HG03039 (cell line): ENCODE data around the gene PDE6D.
"Not testable (repeated sequence)": the region's sequence is repeated elsewhere in the genome, so short reads cannot be mapped to it uniquely, and the experiment has no call there.

Source experiments
- ATAC-seq: cut with Tn5 transposase; IDR thresholded peaks from one replicate; pipeline ENCODE4 v1.9.1; 2021; ENCODE audit warnings: mild to moderate bottlenecking, moderate library complexity; ENCODE audit not compliant: unreplicated experiment

The PDE6D gene

GRCh38 chr2:231780123-231780908, 766 bp downstream of the PDE6D start:
- no peak for ATAC-seq

DNA sequence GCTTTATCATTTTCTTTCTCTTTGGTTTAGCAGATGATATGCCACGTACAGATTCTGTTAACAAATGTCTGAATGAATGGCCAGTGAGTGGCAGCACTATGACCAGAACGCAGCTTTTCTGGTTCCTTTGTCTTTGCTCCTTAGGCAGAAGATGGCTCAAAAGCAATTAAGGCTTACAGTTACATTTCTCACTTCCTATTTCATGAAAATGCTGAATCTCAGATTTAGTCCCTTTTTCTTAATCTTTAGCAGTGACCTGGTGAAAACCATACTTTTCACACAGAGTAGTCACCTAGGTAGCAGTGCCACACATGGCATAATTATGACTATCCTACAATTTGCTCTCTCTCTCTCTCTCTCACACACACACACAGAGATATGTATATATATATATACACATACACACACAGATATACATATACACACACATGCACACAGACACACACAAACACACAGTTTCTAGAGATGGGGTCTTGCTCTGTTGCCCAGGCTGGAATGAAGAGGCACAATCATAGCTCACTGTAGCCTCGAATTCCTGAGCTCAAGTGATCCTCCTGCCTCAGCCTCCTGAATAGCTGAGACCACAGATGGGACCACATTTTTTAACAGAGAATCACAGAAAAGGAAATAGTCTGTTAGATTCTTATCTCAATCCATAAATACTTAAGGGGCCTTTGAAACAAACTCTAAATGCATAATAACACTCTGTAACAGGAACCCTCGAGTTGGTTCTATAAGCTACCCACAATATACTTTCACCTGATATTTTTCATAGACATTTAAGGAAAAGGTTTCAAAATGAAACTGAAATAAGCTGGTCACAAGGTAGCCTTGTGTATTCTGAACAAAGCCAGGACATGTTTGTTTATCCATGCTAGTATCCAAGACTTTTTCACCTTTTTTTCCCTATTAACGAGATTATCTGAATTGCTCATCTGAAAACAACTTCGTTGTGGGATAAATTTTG, 11.6 kb downstream of the PDE6D start:
- no peak for ATAC-seq

- no peak for ATAC-seq
Observed at GRCh38 chr2:231765496-231765929, 15.6 kb downstream of the PDE6D start.

- ATAC-seq, result no peak
Observed at GRCh38 chr2:231764760-231765159, 16.3 kb downstream of the PDE6D start.

DNA sequence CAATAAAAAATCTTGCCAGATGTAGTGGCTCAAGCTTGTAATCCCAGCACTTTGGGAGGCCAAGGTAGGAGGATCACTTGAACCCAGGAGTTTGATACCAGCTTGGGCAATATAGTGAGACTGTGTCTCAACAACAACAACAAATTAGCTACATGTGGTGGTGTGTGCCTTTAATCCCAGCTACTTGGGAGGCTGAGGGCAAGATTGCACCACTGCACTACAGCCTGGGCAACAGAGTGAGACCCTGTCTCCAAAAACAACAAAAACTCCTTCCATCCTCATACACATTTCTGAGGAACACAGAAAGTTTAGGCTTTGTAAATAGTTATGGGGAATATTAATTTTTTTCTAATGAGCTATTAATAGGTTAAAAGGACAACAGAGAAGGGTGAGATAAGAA, 17.0 kb downstream of the PDE6D start:
- ATAC-seq, result no peak

GRCh38 chr2:231761735-231762134, 19.3 kb downstream of the PDE6D start:
- ATAC-seq, result no peak

- no peak for ATAC-seq
Observed at GRCh38 chr2:231752061-231752460, 29.0 kb downstream of the PDE6D start.

- no peak for ATAC-seq
Observed at GRCh38 chr2:231751042-231751815, 29.9 kb downstream of the PDE6D start.

DNA sequence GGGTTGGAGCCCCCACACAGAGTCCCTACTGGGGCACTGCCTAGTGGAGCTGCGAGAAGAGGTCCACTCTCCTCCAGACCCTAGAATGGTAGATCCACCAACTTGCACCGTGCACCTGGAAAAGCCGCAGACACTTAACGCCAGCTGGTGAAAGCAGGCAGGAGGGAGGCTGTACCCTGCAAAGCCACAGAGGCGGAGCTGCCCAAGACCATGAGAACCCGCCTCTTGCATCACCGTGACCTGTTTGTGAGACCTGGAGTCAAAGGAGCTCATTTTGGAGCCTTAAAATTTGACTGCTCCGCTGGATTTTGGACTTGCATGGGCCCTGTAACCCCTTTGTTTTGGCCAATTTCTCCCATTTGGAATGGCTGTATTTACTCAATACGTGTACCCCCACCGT, 32.1 kb downstream of the PDE6D start:
- not testable (repeated sequence) for ATAC-seq

DNA sequence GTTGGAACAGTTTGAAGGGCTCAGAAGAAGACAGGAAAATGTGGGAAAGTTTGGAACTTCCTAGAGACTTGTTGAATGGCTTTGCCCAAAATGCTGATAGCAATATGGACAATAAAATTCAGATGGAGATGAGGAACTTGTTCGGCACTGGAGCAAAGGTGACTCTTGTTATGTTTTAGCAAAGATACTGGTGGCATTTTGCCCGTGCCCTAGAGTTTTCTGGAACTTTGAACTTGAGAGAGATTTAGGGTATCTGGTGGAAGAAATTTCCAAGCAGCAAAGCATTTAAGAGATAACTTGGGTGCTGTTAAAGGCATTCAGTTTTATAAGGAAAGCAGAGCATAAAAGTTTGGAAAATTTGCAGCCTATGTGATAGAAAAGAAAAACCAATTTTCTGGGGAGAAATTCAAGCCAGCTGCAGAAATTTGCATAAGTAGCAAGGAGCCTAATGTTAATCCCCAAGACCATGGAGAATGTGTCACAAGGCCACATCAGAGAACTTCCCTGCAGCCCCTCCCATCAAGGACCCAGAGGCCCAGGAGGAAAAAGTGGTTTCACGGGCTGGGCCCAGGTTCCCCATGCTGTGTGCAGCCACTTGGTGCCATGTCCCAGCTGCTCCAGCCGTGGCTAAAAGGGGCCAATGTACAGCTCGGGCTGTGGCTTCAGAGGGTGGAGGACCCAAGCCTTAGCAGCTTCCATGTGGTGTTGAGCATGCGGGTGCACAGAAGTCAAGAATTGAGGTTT, 32.8 kb downstream of the PDE6D start:
- not testable (repeated sequence) for ATAC-seq

GRCh38 chr2:231745303-231746038, 35.6 kb downstream of the PDE6D start:
- ATAC-seq, result no peak

- ATAC-seq, result no peak
Observed at GRCh38 chr2:231743376-231744116, 37.5 kb downstream of the PDE6D start.

- ATAC-seq, result no peak
Observed at GRCh38 chr2:231737761-231738160, 43.3 kb downstream of the PDE6D start.

- ATAC-seq, result no peak
Observed at GRCh38 chr2:231732604-231733003, 48.5 kb downstream of the PDE6D start.

GRCh38 chr2:231727621-231728020, 53.5 kb downstream of the PDE6D start:
- ATAC-seq, result no peak

- ATAC-seq, result no peak
Observed at GRCh38 chr2:231726276-231726675, 54.8 kb downstream of the PDE6D start.

DNA sequence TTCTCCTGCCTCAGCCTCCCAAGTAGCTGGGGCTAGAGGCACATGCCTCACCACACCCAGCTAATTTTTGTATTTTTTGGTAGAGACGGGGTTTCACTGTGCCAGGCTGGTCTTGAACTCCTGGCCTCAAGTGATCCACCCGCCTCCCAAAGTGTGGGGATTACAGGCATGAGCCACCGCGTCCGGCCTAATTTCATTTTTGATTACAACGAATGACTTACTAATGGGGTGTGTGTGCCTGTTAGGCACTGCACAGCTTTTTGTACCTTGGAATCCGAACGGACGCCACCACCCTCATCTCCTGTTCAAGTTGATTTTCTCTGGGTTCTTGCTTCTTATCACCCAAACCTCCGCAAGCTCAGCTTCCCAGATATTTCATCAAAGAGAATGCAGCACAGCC, 55.6 kb downstream of the PDE6D start:
- ATAC-seq, result no peak

- ATAC-seq, result no peak
Observed at GRCh38 chr2:231722721-231723307, 58.3 kb downstream of the PDE6D start.
